ENCODE results near the gene DCAF5.
"Not testable (repeated sequence)": the region's sequence is repeated elsewhere in the genome, so short reads cannot be mapped to it uniquely, and the experiment has no call there.

GRCh38 chr14:69022093-69022492 lies 130.8 kb downstream of the DCAF5 start:
- not testable (repeated sequence) for TF ChIP-seq ZFX (IDR thresholded peaks at IDR 0.05; ENCODE audit: borderline replicate concordance); CTCF (IDR thresholded peaks at IDR 0.05)
